Tibial nerve (tissue), 4 donors: ENCODE results near the gene SEC24B. TPM values are rescaled to one million over a fixed set of nuclear protein-coding genes. Genes with fewer than 3 reads are reported as not detected.

Experiments used
- DNase-seq, 2 donors: peaks; one replicate each; pipeline ENCODE4 v3.0.0-alpha.2; 2019; ENCODE audit warnings: low spot score in 2 of 2
- H3K27ac ChIP-seq, 4 donors: fragments of 200-600 bp; sonication (generic) in 3 of 4; one replicate each; pipeline ENCODE4 v1.5.1; 2017 to 2019; ENCODE audit warnings: mild to moderate bottlenecking in 1 of 4
- H3K27me3 ChIP-seq, 2 donors: fragments of 200-600 bp; sonication (generic) in 1 of 2; one replicate each; pipeline versions ENCODE4 v1.5.1 to v1.6.0; 2017 to 2019
- H3K36me3 ChIP-seq, 3 donors: fragments of 200-600 bp; sonication (generic); one replicate each; pipeline ENCODE4 v1.5.1; 2018 to 2019
- H3K4me1 ChIP-seq, 4 donors: fragments of 200-600 bp; sonication (generic) in 3 of 4; one replicate each; pipeline ENCODE4 v1.5.1; 2017 to 2019
- H3K4me3 ChIP-seq, 4 donors: fragments of 200-600 bp; sonication (generic) in 3 of 4; one replicate each; pipeline ENCODE4 v1.5.1; 2017 to 2019; ENCODE audit warnings: mild to moderate bottlenecking in 1 of 4, moderate library complexity in 1 of 4
- H3K9me3 ChIP-seq, 4 donors: fragments of 200-600 bp; sonication (generic) in 3 of 4; one replicate each; pipeline ENCODE4 v1.5.1; 2017 to 2019
- CTCF ChIP-seq, 5 experiments: fragments of 200-600 bp in 3 of 5; fragments of 450-650 bp in 2 of 5; sonication (generic) in 3 of 5; IDR thresholded peaks; one replicate each; pipeline ENCODE4 v1.5.1; 2016 to 2019; ENCODE audit warnings: antibody characterized with exemption in 5 of 5, mild to moderate bottlenecking in 3 of 5, moderate library complexity in 2 of 5
- EP300 ChIP-seq, 2 donors: sonication (generic); formaldehyde crosslinking; IDR thresholded peaks; one replicate each; pipeline ENCODE4 v1.6.1; 2017; ENCODE audit warnings: antibody characterized with exemption in 2 of 2, mild to moderate bottlenecking in 1 of 2
- POLR2A ChIP-seq, 2 donors: fragments of 450-650 bp; IDR thresholded peaks; one replicate each; pipeline ENCODE4 v1.6.1; 2017; ENCODE audit warnings: antibody characterized with exemption in 2 of 2, mild to moderate bottlenecking in 2 of 2, moderate library complexity in 2 of 2
- WGBS, 2 donors: methylation state at CpG; one replicate each; pipeline ENCODE4 v1.1.5; 2018; 5-methylcytosine and 5-hydroxymethylcytosine counted together
- total RNA-seq, 4 donors: library from RNA; depleted of rRNA; stranded (reverse); fragments of >200 nt; gene quantifications; one replicate each; pipeline ENCODE4 v1.1.0, GENCODE V29; 2016

SEC24B gene
- total RNA-seq, 4 donors from 2014 or later = 31.8 to 37.5 (median 35.4) TPM

GRCh38 chr4:109408711-109409110, 24.9 kb upstream of the SEC24B start:
- Histone ChIP-seq H3K36me3 (no peaks in the 10 kb centered on the region), H3K4me1 (no peaks in the 10 kb centered on the region), H3K27me3 (no peaks in the 10 kb centered on the region), H3K9me3 (no peaks in the 10 kb centered on the region), H3K27ac (no peak overlapping the region), H3K4me3 (no peak overlapping the region)
- TF ChIP-seq CTCF (IDR thresholded peaks at IDR 0.05) = no peak
- TF ChIP-seq POLR2A (IDR thresholded peaks at IDR 0.05) = no peak
- no peak for TF ChIP-seq EP300 (IDR thresholded peaks at IDR 0.05)
- WGBS, 2 donors = 81 to 87% methylated on average over 3 of the region's 3 CpGs
- DNase-seq = no peak

GRCh38 chr4:109410226-109410625, 23.4 kb upstream of the SEC24B start:
- H3K4me3 ChIP-seq = no peak overlapping the region
- H3K9me3 ChIP-seq = no peaks in the 10 kb centered on the region
- H3K4me1 ChIP-seq = peaks cover 0 to 3% (median 0%) of the 10 kb centered on the region in 4 donors
- no peaks in the 10 kb centered on the region for H3K27me3 ChIP-seq
- H3K36me3 ChIP-seq = no peaks in the 10 kb centered on the region
- DNase-seq = no peak
- H3K27ac ChIP-seq = no peak overlapping the region
- WGBS, 2 donors = 92 to 93% methylated on average over 9 of the region's 9 CpGs
- no peak for TF ChIP-seq POLR2A (IDR thresholded peaks at IDR 0.05)
- TF ChIP-seq EP300 (IDR thresholded peaks at IDR 0.05) = no peak
- TF ChIP-seq CTCF (IDR thresholded peaks at IDR 0.05) = no peak

- Histone ChIP-seq H3K27me3 (no peaks in the 10 kb centered on the region), H3K27ac (no peak overlapping the region), H3K36me3 (no peaks in the 10 kb centered on the region), H3K9me3 (no peaks in the 10 kb centered on the region), H3K4me1 (peaks cover 0 to 3% (median 0%) of the 10 kb centered on the region in 4 donors), H3K4me3 (no peak overlapping the region)
- TF ChIP-seq CTCF (IDR thresholded peaks at IDR 0.05) (no peak), EP300 (IDR thresholded peaks at IDR 0.05) (no peak), POLR2A (IDR thresholded peaks at IDR 0.05) (no peak)
- WGBS, 2 donors = 42 to 51% methylated on average over 3 of the region's 3 CpGs
- no peak for DNase-seq
These were observed 22.8 kb upstream of the SEC24B start for GRCh38 chr4:109410776-109411175.

GRCh38 chr4:109411964-109412363, 21.7 kb upstream of the SEC24B start:
- Histone ChIP-seq H3K9me3 (no peaks in the 10 kb centered on the region), H3K27ac (no peak overlapping the region), H3K27me3 (no peaks in the 10 kb centered on the region), H3K36me3 (no peaks in the 10 kb centered on the region), H3K4me1 (peaks cover 0 to 3% (median 0%) of the 10 kb centered on the region in 4 donors), H3K4me3 (no peak overlapping the region)
- no peak for TF ChIP-seq POLR2A (IDR thresholded peaks at IDR 0.05)
- no peak for TF ChIP-seq CTCF (IDR thresholded peaks at IDR 0.05)
- TF ChIP-seq EP300 (IDR thresholded peaks at IDR 0.05) = no peak
- DNase-seq = no peak
- WGBS, 2 donors = 56 to 57% methylated on average over 2 of the region's 2 CpGs

- 72 to 77% methylated on average over 1 of the region's 1 CpG for WGBS, 2 donors
- Histone ChIP-seq H3K36me3 (no peaks in the 10 kb centered on the region), H3K27me3 (no peaks in the 10 kb centered on the region), H3K27ac (no peak overlapping the region), H3K9me3 (no peaks in the 10 kb centered on the region), H3K4me3 (no peak overlapping the region), H3K4me1 (peaks cover 0 to 3% (median 0%) of the 10 kb centered on the region in 4 donors)
- TF ChIP-seq EP300 (IDR thresholded peaks at IDR 0.05) = no peak
- TF ChIP-seq CTCF (IDR thresholded peaks at IDR 0.05) = no peak
- no peak for TF ChIP-seq POLR2A (IDR thresholded peaks at IDR 0.05)
- DNase-seq = no peak
These were observed 20.8 kb upstream of the SEC24B start for GRCh38 chr4:109412776-109413175.
